Activated CD4-positive, alpha-beta T cell treated with anti-CD3 and anti-CD28 coated beads, Interleukin-2, Interleukin-4, amounts not matched to agents 100 ng/mL and 50 ng/mL, durations not matched to agents 16 hours and 8 hours (primary cell): ENCODE measurements around the gene USE1.

Experiments used
- DNase-seq: peaks from one replicate; pipeline ENCODE4 v3.0.0-alpha.2; 2020; ENCODE audit warnings: low spot score

Gene USE1

GRCh38 chr19:17259118-17259780 is 44.1 kb downstream of the USE1 start:
- no peak for DNase-seq

DNA sequence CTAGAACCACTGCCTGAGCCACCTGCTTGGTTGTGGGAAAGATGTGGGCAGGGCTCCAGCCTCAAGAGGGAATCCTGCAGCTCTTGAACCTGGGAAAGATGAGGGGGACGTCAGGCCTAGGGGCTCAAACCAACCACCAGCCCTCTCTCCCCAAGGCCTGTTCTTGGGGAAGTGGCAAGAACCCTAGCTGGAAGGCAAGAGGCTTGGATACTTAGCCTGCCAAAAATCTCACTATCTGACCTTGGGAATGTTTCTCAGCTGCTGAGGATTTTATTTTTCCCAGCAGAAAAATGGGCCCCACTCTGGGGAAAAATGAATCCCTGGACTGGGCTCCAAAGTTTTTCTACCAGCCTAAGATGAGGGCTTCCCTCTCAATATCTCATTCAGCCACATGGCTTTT is 44.8 kb downstream of the USE1 start:
- no peak for DNase-seq

- DNase-seq, result peak; percentile 94
Observed at GRCh38 chr19:17260842-17261325, 45.7 kb downstream of the USE1 start.

GRCh38 chr19:17262557-17262956 is 47.4 kb downstream of the USE1 start:
- DNase-seq, result no peak

DNA sequence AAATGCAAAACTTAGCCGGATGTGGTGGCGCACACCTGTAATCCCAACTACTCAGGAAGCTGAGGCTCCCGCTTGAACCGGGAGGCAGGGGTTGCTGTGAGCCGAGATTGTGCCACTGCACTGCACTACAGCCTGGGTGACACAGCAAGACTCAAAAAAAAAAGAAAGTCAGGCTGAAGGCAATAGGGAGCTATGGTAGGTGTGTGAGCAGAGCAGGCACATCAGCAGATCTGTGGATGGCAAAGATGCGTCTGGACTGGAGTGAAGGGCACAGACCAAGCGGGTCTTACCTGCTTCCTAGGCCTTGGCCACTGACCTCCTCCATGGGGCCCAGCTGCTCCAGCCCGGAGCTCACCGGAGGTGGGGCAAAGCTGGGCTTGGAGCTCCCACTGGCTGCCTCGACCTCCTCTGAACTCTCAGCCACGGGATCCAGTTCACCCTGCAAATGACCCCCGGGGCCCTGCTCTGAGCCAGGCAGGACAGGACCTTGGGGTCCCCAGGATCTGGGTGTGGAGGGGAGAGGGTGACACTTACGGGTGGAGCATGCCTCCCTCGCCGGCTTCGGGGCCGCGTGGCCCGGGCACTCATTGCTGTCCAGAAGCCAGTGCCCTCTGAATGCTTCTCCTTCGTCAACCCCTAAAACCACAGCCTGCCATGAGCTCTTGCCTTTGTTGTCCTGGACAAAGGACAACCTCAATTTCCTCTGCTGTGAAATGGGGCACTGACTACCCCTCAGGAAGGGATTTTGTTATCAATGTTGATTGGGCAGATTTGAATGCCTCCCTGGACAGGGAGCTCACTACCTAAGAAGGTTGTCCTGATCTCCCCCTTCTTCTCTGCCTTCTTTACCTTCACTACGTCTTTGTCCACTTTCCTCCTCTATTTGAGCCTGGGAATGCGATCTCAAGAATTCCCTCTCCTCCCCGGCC is 48.8 kb downstream of the USE1 start:
- no peak for DNase-seq

GRCh38 chr19:17264641-17264979 is 49.5 kb downstream of the USE1 start, which contains the start of gene USHBP1:
USHBP1 (minus strand) TSS chr19:17264745; CDS start chr19:17264299, 446 bp downstream.
- no peak for DNase-seq

- no peak for DNase-seq
Observed at GRCh38 chr19:17266026-17266425, 50.9 kb downstream of the USE1 start.

DNA sequence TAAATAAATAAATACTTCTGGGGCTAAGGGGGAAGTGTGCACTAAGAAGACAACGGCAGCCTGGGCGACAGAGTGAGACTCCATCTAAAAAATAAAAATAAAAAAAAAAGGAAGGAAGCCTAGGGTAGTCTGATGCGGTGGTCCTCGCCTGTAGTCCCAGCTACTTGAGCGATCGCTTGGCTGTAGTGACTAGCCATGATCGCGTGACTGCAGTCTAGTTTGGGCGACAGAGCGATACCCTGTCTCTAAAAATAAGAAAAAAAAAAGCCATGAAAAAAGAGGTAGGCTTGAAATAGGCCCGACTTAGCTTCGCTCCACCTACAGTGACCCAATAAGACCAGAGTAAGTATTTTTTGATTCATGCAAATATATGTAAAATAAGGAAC is 51.4 kb downstream of the USE1 start:
- no peak for DNase-seq

- peak; percentile 99 for DNase-seq
Observed at GRCh38 chr19:17266975-17267788, 52.0 kb downstream of the USE1 start, which contains the start of gene BABAM1. BABAM1 (plus strand) TSS chr19:17267443; CDS start chr19:17268807, 1,364 bp downstream.

- DNase-seq, result no peak
Observed at GRCh38 chr19:17268754-17269153, 53.6 kb downstream of the USE1 start.
